Stimulated activated CD8-positive, alpha-beta memory T cell treated with anti-CD3 and anti-CD28 coated beads, Interleukin-15, amount 100 ng/mL, for 4 hours (primary cell): ENCODE data around the gene CXCR4.

Experiments used
- DNase-seq, 2 donors: peaks; one replicate each; pipeline ENCODE4 v3.0.0-alpha.2; 2020; ENCODE audit warnings: low read depth in 2 of 2

CXCR4 gene

DNA sequence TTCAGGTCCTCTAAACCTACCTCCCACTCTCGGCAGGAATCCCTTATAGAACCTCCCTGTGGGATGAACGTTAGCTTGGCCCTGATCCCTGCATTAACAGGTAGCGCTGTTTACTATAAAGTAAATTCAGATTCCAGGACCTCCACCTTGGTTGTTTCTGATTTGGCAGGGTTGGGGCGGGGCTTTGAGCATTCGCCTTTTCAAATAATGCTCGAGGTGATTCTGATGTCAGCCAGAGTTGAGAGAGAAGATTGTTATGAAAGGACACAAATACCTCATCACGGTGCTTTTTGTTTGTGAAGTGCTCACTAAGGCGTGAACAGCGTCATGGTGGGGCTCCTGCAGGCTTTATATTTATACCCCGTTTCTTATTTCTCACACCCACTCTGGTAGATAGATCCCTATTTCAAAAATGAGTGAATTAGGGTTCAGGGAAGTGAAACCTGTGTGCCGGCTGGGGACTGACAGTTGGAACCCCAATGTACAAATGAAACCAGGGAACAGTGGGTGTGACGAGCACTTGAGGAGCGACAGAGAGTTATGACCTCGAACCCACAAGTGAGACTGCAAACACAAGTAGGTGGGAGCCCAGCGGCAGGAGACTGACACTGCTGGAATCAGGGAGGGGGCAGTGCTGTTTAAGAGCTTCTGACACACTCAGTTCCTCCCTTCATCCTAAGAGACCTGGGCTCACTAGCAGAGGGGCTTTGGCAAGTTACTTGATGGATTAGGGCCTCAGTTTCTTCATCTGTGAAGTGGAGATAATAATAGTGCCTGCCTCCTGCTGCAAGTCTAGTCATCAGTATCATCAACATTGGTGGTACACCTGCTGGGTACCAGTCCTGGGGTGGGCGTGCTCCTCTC lies 14.2 kb upstream of the CXCR4 start:
- DNase-seq: no peak

DNA sequence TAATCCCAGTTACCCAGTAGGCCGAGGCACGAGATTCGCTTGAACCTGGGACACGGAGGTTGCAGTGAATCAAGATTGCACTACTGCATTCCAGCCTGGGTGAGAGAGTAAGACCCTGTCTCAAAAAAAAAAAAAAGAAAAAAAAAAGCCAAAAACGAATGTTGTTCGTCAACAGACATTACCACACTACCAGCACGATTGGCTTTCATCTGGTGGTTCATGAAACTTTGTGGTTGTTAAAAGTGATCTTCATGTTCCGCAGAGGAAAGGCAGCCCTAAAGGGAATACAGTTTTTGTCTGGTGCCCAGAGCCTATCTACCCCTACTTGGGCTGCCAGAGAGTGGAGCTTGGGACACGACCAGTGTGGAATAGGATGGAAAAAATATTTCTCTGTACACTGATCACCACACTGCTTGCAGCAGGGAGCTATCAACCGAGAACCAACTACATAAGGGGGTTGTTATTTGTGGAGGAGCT lies 13.6 kb upstream of the CXCR4 start:
- no peak for DNase-seq

- DNase-seq: no peak
Observed at GRCh38 chr2:136130511-136130910, 12.6 kb upstream of the CXCR4 start.

DNA sequence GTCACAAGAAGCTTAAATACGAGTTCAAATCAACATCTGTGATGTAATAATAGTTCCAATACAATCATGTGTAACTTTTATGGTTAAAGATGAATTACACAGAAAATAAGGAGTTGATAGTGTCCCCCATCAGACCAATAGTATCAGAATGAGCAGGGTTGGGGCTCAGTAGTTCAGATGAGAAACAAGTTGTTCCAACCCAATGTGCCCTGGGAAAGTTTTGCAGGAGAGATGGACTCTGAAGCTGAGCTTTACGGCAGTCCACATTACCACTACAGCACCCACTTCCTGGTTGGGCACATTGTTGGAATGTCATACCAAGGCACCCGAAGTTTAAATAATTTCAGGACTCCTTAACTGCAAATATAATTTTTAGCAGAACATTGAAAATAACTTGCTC lies 12.1 kb upstream of the CXCR4 start:
- DNase-seq: no peak

- DNase-seq: no peak
Observed at GRCh38 chr2:136129601-136130000, 11.7 kb upstream of the CXCR4 start.

DNA sequence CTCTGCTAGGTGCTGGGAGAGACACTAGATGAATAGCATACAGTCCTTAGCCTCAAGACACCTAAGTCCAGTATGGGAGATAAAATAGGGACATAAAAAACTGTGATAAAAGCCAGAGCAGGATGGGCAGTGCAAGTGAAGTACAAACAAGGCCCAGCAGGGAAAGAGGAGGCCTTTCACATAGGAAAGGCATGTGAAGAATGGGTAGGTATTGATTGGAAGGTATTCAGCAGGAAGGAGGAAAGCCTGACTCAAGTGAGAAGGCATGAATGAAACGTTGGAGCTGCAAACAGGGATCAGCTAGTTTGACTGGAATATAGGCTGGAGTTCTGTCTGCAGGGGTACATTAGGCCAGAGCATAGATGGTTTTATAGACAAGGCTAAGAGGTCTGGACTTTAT lies 11.0 kb upstream of the CXCR4 start:
- DNase-seq: no peak

- DNase-seq: no peak
Observed at GRCh38 chr2:136128366-136128765, 10.4 kb upstream of the CXCR4 start.

DNA sequence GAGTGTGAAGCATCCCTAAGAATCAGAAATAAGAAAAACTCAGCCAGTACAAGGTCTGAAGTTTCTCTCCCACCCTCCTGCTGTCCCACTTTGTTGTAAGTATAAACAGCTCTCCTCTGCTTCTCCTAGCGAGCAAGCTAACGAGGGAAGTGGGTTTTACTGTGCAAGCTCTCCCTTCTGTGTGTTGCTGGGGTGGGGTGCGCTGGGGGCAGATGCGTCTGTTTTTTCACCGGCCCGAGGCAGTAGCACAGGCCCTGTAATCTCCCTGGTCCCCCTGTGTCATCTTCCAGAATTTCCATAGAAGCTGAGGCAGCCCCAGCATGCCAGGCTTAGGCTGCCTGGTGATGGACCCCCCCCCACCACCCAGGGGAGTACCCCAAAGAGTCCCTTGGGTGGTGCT lies 9.4 kb upstream of the CXCR4 start:
- no peak for DNase-seq

- DNase-seq: no peak
Observed at GRCh38 chr2:136126421-136126926, 8.5 kb upstream of the CXCR4 start.

GRCh38 chr2:136126021-136126420 lies 8.1 kb upstream of the CXCR4 start:
- no peak for DNase-seq

DNA sequence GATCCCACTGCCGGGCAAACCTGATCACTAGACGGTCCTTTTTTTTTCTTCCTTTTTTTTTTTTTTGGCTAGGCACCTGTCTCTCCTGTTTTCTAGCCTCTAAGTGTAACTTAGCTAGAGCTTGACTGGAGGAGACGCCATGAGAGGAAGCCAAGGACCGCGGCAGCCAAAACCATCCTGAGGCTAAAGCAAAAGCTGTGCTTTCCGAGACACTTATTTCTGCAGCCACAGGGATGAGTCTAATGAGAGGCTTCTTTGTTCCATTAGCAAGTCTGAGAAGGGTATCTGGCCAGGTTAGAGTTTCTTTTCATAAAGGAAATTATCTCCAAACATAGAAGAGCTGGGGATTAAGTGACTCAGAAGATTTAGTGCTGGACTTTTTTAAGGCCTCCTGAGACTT lies 7.3 kb upstream of the CXCR4 start:
- no peak for DNase-seq

DNA sequence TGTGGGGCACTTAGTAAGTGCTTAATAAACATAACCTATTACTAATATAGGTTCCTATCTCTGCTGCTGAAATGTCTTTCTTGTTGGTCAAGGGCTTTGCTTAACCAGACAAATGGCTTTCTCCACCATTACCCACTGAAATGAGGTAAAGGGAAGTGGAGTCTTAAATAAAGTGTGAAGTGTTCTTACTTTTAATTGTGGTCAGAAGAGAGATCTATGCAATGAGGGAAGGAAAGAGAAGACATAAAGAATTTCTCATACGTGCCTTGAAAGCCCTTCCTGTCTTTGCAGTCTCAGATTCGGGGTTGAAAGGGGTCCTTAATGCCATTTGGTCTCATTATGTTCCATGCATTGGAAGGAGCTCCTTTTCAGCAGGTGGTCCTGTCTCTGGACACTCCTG lies 6.9 kb upstream of the CXCR4 start:
- no peak for DNase-seq

GRCh38 chr2:136122661-136123060 lies 4.7 kb upstream of the CXCR4 start:
- no peak for DNase-seq

DNA sequence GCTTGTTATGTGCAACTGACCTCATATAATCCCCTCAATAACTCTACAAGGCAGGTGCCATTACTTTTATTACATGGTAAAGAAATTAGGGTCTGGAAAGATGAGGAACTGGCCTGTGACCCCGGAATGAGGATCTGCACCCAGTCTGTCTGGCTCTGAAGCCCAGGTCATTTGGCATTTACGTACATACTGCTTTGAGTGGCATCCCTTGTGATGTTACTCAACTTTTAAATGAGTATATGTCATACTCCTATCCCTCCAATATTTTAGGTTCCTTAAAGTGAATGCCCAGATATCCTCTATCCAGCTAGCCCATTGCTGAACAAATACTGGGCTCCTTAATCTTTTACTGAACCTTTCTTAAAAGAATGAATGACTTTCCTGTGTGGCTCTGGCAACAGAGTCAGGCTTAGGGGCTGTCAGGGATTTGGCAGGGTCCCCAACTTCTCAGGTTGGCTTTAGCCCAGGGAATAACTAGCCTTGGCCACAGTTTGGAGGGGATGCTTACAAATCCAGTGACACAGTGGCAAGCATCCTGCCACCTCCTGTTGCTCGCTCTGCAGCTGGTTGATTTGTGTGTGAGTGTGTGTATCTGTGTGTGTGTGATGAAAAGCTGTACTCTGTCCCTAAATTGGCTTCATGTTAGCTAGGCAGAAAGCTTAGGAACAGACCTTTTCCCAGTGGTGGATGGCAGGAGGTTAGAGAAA lies 3.4 kb upstream of the CXCR4 start:
- no peak for DNase-seq

GRCh38 chr2:136119717-136120675 lies 2.0 kb upstream of the CXCR4 start:
- no peak for DNase-seq

DNA sequence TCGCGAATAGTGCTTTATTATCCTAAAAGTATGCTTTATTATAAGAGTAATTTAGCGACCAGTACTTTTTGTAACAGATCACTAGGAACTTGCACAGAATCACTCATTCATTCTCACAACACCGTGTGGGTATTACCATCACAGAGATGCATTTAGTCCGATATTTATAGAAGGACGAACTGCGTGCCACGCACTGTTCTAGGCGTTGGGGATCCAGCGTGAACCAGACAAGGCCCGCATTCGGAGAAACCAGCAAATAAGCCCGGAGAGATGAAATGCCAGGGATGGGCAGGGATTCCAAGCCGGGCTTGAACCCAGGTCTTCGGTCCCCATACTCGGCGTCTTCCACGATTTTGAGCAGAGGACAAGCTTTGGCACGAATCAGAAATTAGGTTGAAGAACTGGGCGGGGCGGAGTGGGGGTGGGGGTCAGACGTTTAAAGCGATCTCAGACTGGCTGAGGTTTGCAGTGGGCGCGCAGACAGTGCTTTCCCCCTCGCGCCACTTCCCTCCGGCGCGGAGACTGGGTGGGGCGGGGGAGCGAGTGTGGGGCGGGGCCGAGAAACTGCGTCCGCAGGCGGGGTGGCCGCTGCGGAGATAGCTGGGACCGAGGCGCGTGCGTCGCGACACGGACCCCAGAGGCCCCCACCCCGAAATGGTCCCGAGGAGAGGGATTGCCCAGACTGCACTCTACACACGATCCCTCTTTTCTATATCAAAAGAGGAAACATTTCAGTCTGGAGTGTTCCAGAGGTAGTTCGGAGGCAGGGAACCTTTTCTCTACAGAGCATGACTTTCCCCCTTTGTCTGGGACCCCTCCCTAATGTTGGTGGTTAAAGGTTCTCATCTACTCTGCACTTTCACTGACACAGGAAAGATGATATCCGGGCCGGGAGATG lies 1.1 kb upstream of the CXCR4 start:
- peak; percentile 66 to 74 for DNase-seq

GRCh38 chr2:136117391-136117841 lies 533 bp downstream of the CXCR4 start:
- DNase-seq: no peak

- DNase-seq: no peak
Observed at GRCh38 chr2:136116813-136117390, 1.0 kb downstream of the CXCR4 start.

DNA sequence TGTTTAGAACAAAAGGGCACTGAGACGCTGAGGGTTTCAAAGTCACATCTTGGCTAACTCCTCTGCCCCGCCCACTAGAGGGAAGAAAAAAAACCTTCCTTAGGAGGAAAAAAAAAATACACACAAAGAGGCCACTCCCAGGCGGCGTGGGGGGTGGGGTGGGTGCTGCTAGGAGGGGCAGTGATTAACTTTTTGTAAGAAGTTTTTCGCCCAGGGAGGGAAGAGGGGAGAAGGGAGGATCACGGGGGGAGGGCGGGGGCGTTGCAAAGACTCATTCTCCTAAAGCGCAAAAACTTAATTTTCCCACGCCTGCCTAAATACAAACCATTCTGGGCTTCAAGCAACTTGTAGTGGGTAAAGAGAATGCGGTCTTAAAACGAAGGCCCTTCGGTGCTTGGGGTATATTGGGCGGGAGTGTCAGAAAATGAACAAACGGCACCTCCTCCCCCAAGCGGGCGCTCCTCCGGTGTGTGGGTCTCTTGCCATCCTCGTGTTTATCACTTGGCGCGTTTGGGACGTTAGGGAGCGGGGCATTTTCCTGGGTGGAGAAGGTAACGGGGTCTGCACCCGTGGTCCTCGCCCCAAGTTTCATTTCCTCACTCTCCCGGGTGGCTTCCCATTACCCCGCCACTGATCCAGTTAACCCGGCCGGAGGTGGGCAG lies 1.7 kb downstream of the CXCR4 start:
- peak in 1 of 2 donors; percentile 63 for DNase-seq
